GM12878 (cell line): ENCODE measurements around the gene VGLL4. TPM values are rescaled to one million over a fixed set of nuclear protein-coding genes. Genes with fewer than 3 reads are reported as not detected.

ENCODE experiments used
- ATAC-seq: fragments of 200-7000 bp; cut with Tn5 transposase; 3 replicates; pipeline ENCODE4 v1.9.1; 2020; ENCODE audit warnings: mild to moderate bottlenecking, moderate library complexity
- BruUV-seq: library from RNA; stranded (reverse); fragments of 400-500 nt; replicated peaks from 2 replicates; lab custom pipeline; 2021; lab: Mats Ljungman, UMichigan
- CTCF ChIA-PET: fragments of 300-600 bp; sonication (Branson Sonifier 250); formaldehyde crosslinking; extraction: SDS; loops from one replicate; lab custom pipeline; 2021; ENCODE audit warnings: inconsistent platforms; lab: Yijun Ruan, JAX
- POLR2A ChIA-PET: fragments of 350-600 bp; formaldehyde crosslinking; extraction: SDS; loops from one replicate; lab custom pipeline; 2021; ENCODE audit warnings: inconsistent platforms; lab: Charles Lee
- RAD21 ChIA-PET: fragments of 300-600 bp; sonication (Branson Sonifier 250); formaldehyde crosslinking; loops from one replicate; lab custom pipeline; 2023; ENCODE audit warnings: antibody characterized with exemption; ENCODE audit not compliant: unreplicated experiment; lab: Charles Lee
- SMC1A ChIA-PET: fragments of 300-600 bp; sonication (Branson Sonifier 250); formaldehyde crosslinking; loops from one replicate; lab custom pipeline; 2023; ENCODE audit not compliant: unreplicated experiment, uncharacterized antibody; lab: Charles Lee
- DNase-seq: peaks from one replicate; pipeline ENCODE4 v3.0.0-alpha.2; 2011; ENCODE audit warnings: low read depth, low spot score
- FAIRE-seq: peaks from 3 replicates; lab custom pipeline; 2011; peaks lifted over from hg19 to GRCh38; lab: Jason Lieb, UNC
- H2AFZ ChIP-seq: 2 replicates; pipeline ENCODE4 v1.6.0; 2011; ENCODE audit warnings: low read depth, low read length, control low read depth; ENCODE audit not compliant: control insufficient read depth
- H3K27ac ChIP-seq: 2 replicates; pipeline ENCODE4 v1.5.1; 2011; ENCODE audit warnings: control low read depth; ENCODE audit not compliant: control insufficient read depth, insufficient read depth
- H3K27me3 ChIP-seq, 2 experiments: replicated peaks in 1 of 2; 2 replicates each; pipeline versions ENCODE4 v1.6.0 to v1.6.1; 2011; ENCODE audit warnings: low read length in 1 of 2; ENCODE audit not compliant: control insufficient read depth in 2 of 2, insufficient read depth in 2 of 2
- H3K36me3 ChIP-seq, 2 experiments: 2 replicates each; pipeline ENCODE4 v1.5.1; 2011; ENCODE audit warnings: low read length in 1 of 2; ENCODE audit not compliant: control insufficient read depth in 2 of 2, insufficient read depth in 2 of 2
- H3K4me1 ChIP-seq: 2 replicates; pipeline ENCODE4 v1.6.1; 2011; ENCODE audit warnings: mild to moderate bottlenecking, low read length, moderate library complexity, mixed read lengths; ENCODE audit not compliant: control insufficient read depth, insufficient read depth
- H3K4me2 ChIP-seq: 2 replicates; pipeline ENCODE4 v1.6.0; 2011; ENCODE audit warnings: control low read depth; ENCODE audit not compliant: control insufficient read depth, insufficient read depth
- H3K4me3 ChIP-seq: fragments of 200-600 bp; sonication (generic); 2 replicates; pipeline ENCODE4 v1.5.1; 2016
- H3K79me2 ChIP-seq: 2 replicates; pipeline ENCODE4 v1.6.0; 2011; ENCODE audit warnings: low read length; ENCODE audit not compliant: control insufficient read depth, insufficient read depth
- H3K9ac ChIP-seq: 2 replicates; pipeline ENCODE4 v1.8.0; 2011; ENCODE audit warnings: low read length, control low read depth, mixed read lengths; ENCODE audit not compliant: control insufficient read depth, insufficient read depth
- H3K9me3 ChIP-seq: replicated peaks from 3 replicates; pipeline ENCODE4 v1.5.1; 2011; ENCODE audit warnings: mild to moderate bottlenecking, low read length; ENCODE audit not compliant: control insufficient read depth, insufficient read depth
- H4K20me1 ChIP-seq: 2 replicates; pipeline ENCODE4 v1.6.0; 2011; ENCODE audit not compliant: control insufficient read depth, insufficient read depth
- ASH2L ChIP-seq: fragments of 300-600, 200-600 bp; sonication (generic); IDR thresholded peaks from 2 replicates; pipeline ENCODE4 v1.6.1; 2017; ENCODE audit warnings: low read depth, mild to moderate bottlenecking, borderline replicate concordance
- FOS ChIP-seq: IDR thresholded peaks from 3 replicates; pipeline ENCODE4 v1.6.1; 2011; ENCODE audit warnings: borderline replicate concordance; ENCODE audit not compliant: insufficient read length; ENCODE audit errors: extremely low read depth
- IKZF2 ChIP-seq, 2 experiments: fragments of 450-650 bp; IDR thresholded peaks; 2 replicates each; pipeline ENCODE4 v1.6.1; 2017; ENCODE audit warnings: mild to moderate bottlenecking in 2 of 2, moderate library complexity in 2 of 2
- MXI1 ChIP-seq: fragments of 150-350 bp; IDR thresholded peaks from 2 replicates; pipeline ENCODE4 v1.6.1; 2011; ENCODE audit warnings: low read depth, mild to moderate bottlenecking, inconsistent platforms, low read length, improper control_type of control experiment
- NR2C1 ChIP-seq: fragments of 450-650 bp; IDR thresholded peaks from 2 replicates; pipeline ENCODE4 v1.6.1; 2017; ENCODE audit warnings: antibody characterized with exemption, mild to moderate bottlenecking, moderate library complexity
- PAX8 ChIP-seq: fragments of 450-650 bp; IDR thresholded peaks from 2 replicates; pipeline ENCODE4 v1.6.1; 2017; ENCODE audit warnings: mild to moderate bottlenecking, moderate library complexity
- PKNOX1 ChIP-seq: fragments of 450-650 bp; IDR thresholded peaks from 2 replicates; pipeline ENCODE4 v1.6.1; 2016; ENCODE audit warnings: mild to moderate bottlenecking
- POLR2AphosphoS5 ChIP-seq: IDR thresholded peaks from 2 replicates; pipeline ENCODE4 v1.6.1; 2011; ENCODE audit warnings: mild to moderate bottlenecking, low read length, inconsistent platforms
- RFX5 ChIP-seq: IDR thresholded peaks from 2 replicates; pipeline ENCODE4 v1.6.1; 2011; ENCODE audit warnings: low read depth, low read length, improper control_type of control experiment
- SREBF1 ChIP-seq: IDR thresholded peaks from 2 replicates; pipeline ENCODE4 v1.6.1; 2012; ENCODE audit warnings: mild to moderate bottlenecking, low read length
- STAT1 ChIP-seq: fragments of 450-650 bp; conservative IDR thresholded peaks from 2 replicates; pipeline ENCODE4 v1.6.1; 2014; ENCODE audit warnings: antibody characterized with exemption, mild to moderate bottlenecking
- TCF12 ChIP-seq: IDR thresholded peaks from 2 replicates; pipeline ENCODE4 v1.6.1; 2011; ENCODE audit warnings: low read depth, mild to moderate bottlenecking, low read length
- ZNF217 ChIP-seq: fragments of 450-650 bp; IDR thresholded peaks from 2 replicates; pipeline ENCODE4 v1.6.1; 2017; ENCODE audit warnings: antibody characterized with exemption, mild to moderate bottlenecking
- ZSCAN29 ChIP-seq: fragments of 450-650 bp; IDR thresholded peaks from 2 replicates; pipeline ENCODE4 v1.6.1; 2017; ENCODE audit warnings: mild to moderate bottlenecking, moderate library complexity
- WGBS: methylation state at CpG from one replicate; pipeline ENCODE4 v1.1.6; 2016; ENCODE audit warnings: low lambda C conversion rate; ENCODE audit not compliant: insufficient replicate concordance, insufficient coverage; ENCODE audit errors: missing lambda C conversion rate; 5-methylcytosine and 5-hydroxymethylcytosine counted together
- in situ Hi-C: fragments of 300-500 bp; cut with MboI; formaldehyde crosslinking; loops from 9 replicates; pipeline ENCODE4 v1.14.3; 2018; ENCODE audit warnings: mixed read lengths
- intact Hi-C: fragments of 100-400 bp; cut with micrococcal nuclease; formaldehyde crosslinking; loops from one replicate; pipeline ENCODE4 v1.14.2; 2022; ENCODE audit not compliant: unreplicated experiment
- polyA plus RNA-seq, 11 experiments: library from polyadenylated mRNA; depleted of rRNA in 4 of 11; unstranded in 6 of 11; stranded (reverse) in 5 of 11; fragments of >200 nt; fragmentation: Nextera tagmentation in 4 of 11; fragmentation: Illumina TruSeq in 1 of 11; extraction: Ambion mirVana in 4 of 11; extraction: Trizol in 1 of 11; gene quantifications; 1 replicate in 1 of 11; 2 replicates in 10 of 11; pipeline versions ENCODE4 v1.2.1 to v1.2.3, GENCODE V29; 2011 to 2016; ENCODE audit warnings: inconsistent platforms in 2 of 11, missing spikeins in 2 of 11, low read depth in 1 of 11
- total RNA-seq, 4 experiments: library from RNA; depleted of rRNA in 3 of 4; stranded (reverse); fragments of >200 nt in 3 of 4; fragmentation: Illumina TruSeq in 1 of 4; extraction: Trizol in 1 of 4; gene quantifications; 2 replicates each; pipeline versions ENCODE4 v1.2.1 to v1.2.3, GENCODE V29; 2013 to 2021
- TF ChIP-seq, protein P1 (sequence below): fragments of 450-650 bp; IDR thresholded peaks from 2 replicates; pipeline ENCODE4 v1.6.1; 2017; ENCODE audit warnings: low read depth, mild to moderate bottlenecking, moderate library complexity
- TF ChIP-seq, protein P2 (sequence below): fragments of 450-650 bp; IDR thresholded peaks from 2 replicates; pipeline ENCODE4 v1.6.1; 2018; ENCODE audit warnings: mild to moderate bottlenecking, low read depth, moderate library complexity; ENCODE audit not compliant: partially characterized antibody
- TF ChIP-seq, protein P3 (sequence below), 3 experiments: IDR thresholded peaks in 2 of 3; conservative IDR thresholded peaks in 1 of 3; 2 replicates each; pipeline ENCODE4 v1.5.1; 2011; ENCODE audit warnings: low read depth in 3 of 3, low read length in 3 of 3, mild to moderate bottlenecking in 3 of 3, control low read depth in 2 of 3, moderate library complexity in 2 of 3, inconsistent platforms in 1 of 3, mixed read lengths in 1 of 3; ENCODE audit not compliant: control insufficient read depth in 2 of 3, insufficient read depth in 1 of 3; ENCODE audit errors: extremely low read depth in 1 of 3

The VGLL4 gene
- total and polyA plus RNA-seq, 10 of the 15 experiments (the other 5 are each of a cell fraction or from before 2014, with no cell fraction given), result 0.44 to 38.1 (median 16.1) TPM

DNA sequence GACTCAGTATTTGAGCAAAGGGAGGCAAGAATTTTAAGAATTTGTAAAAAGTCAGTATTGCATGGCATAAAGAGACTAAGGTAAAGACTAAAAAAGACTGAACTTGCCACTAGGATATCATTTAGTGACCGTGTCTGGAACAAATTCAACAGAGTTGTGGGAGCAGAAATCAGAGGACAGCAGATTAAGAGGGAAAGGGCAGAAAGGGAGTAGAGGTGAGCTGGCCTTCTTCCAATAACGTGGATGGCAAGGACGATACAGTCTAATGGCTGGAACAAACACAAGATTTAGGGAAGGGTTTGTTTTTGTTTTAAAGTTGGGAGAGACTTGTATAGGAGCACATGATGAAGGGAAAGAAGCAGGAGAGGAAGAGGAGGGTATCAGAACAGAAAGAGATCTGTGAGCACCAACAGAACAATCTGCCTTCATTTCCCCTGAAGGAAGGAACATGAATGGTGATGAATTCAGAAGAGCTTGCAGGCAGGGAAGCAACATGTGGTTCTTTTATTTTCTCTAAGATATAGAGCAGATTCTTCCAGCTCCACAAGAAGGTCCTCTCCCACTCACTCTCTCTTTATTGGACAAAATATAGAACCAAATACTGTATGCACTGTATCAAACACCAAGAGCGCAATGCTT, 8.6 kb downstream of the VGLL4 start:
- Histone ChIP-seq H3K4me1 (no peaks in the 10 kb centered on the region; the same call in 1 of the 2 replicates), H3K36me3 (peaks cover 0 to 7% of the 10 kb centered on the region in 2 experiments; a peak in 1 of 4 replicates), H3K4me3 (no peak overlapping the region), H3K9ac (no peak overlapping the region), H3K27me3 (no peaks in the 10 kb centered on the region), H4K20me1 (peaks cover 12% of the 10 kb centered on the region; the same call in 1 of the 2 replicates), H2AFZ (no peak overlapping the region), H3K27ac (no peak overlapping the region), H3K79me2 (peaks cover 96% of the 10 kb centered on the region), H3K4me2 (no peak overlapping the region), H3K9me3 (no peaks in the 10 kb centered on the region; the same call in 2 of the 3 replicates)
- no peak for FAIRE-seq
- POLR2A ChIA-PET, result interaction anchor here (1.7 to 4.0 kb wide), 2 partner anchors 9 to 33 kb away, joined by 7 to 16 read pairs; no protein-coding TSS in a partner anchor
- ATAC-seq, result no peak
- in situ Hi-C loops, result no loop called here
- intact Hi-C loops, result no loop called here
- BruUV-seq, result no TSS peak
- WGBS, result 100% methylated on average over 4 of the region's 4 CpGs
- CTCF ChIA-PET, result no interaction called here
- RAD21 ChIA-PET, result interaction anchor here (1.7 to 2.0 kb wide), 2 partner anchors 9 to 256 kb away, joined by 5 to 7 read pairs; no protein-coding TSS in a partner anchor
- SMC1A ChIA-PET, result interaction anchor here (1.4 to 2.5 kb wide), 3 partner anchors 8 to 256 kb away, joined by 3 to 13 read pairs (median 4); no protein-coding TSS in a partner anchor
- DNase-seq, result no peak
- TF ChIP-seq PKNOX1, result no peak
- no peak for TF ChIP-seq POLR2AphosphoS5
- TF ChIP-seq ZSCAN29, result no peak
- no peak for TF ChIP-seq PAX8
- no peak for TF ChIP-seq TCF12
- no peak for TF ChIP-seq STAT1
- TF ChIP-seq SREBF1, result no peak
- TF ChIP-seq, protein P1, sequence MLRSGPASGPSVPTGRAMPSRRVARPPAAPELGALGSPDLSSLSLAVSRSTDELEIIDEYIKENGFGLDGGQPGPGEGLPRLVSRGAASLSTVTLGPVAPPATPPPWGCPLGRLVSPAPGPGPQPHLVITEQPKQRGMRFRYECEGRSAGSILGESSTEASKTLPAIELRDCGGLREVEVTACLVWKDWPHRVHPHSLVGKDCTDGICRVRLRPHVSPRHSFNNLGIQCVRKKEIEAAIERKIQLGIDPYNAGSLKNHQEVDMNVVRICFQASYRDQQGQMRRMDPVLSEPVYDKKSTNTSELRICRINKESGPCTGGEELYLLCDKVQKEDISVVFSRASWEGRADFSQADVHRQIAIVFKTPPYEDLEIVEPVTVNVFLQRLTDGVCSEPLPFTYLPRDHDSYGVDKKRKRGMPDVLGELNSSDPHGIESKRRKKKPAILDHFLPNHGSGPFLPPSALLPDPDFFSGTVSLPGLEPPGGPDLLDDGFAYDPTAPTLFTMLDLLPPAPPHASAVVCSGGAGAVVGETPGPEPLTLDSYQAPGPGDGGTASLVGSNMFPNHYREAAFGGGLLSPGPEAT, result no peak
- TF ChIP-seq, protein P2, sequence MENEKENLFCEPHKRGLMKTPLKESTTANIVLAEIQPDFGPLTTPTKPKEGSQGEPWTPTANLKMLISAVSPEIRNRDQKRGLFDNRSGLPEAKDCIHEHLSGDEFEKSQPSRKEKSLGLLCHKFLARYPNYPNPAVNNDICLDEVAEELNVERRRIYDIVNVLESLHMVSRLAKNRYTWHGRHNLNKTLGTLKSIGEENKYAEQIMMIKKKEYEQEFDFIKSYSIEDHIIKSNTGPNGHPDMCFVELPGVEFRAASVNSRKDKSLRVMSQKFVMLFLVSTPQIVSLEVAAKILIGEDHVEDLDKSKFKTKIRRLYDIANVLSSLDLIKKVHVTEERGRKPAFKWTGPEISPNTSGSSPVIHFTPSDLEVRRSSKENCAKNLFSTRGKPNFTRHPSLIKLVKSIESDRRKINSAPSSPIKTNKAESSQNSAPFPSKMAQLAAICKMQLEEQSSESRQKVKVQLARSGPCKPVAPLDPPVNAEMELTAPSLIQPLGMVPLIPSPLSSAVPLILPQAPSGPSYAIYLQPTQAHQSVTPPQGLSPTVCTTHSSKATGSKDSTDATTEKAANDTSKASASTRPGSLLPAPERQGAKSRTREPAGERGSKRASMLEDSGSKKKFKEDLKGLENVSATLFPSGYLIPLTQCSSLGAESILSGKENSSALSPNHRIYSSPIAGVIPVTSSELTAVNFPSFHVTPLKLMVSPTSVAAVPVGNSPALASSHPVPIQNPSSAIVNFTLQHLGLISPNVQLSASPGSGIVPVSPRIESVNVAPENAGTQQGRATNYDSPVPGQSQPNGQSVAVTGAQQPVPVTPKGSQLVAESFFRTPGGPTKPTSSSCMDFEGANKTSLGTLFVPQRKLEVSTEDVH, result no peak
- no peak for TF ChIP-seq ZNF217
- TF ChIP-seq, protein P3, sequence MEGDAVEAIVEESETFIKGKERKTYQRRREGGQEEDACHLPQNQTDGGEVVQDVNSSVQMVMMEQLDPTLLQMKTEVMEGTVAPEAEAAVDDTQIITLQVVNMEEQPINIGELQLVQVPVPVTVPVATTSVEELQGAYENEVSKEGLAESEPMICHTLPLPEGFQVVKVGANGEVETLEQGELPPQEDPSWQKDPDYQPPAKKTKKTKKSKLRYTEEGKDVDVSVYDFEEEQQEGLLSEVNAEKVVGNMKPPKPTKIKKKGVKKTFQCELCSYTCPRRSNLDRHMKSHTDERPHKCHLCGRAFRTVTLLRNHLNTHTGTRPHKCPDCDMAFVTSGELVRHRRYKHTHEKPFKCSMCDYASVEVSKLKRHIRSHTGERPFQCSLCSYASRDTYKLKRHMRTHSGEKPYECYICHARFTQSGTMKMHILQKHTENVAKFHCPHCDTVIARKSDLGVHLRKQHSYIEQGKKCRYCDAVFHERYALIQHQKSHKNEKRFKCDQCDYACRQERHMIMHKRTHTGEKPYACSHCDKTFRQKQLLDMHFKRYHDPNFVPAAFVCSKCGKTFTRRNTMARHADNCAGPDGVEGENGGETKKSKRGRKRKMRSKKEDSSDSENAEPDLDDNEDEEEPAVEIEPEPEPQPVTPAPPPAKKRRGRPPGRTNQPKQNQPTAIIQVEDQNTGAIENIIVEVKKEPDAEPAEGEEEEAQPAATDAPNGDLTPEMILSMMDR (IDR thresholded peaks at IDR 0.05 in 2 of 3, conservative IDR thresholded peaks at IDR 0.05 in 1 of 3; ENCODE audit: control insufficient read depth in 2 of 3, extremely low read depth in 1 of 3, insufficient read depth in 1 of 3, low read depth in 3 of 3, low read length in 3 of 3), result no peak
- no peak for TF ChIP-seq IKZF2 (IDR thresholded peaks at IDR 0.05)
- no peak for TF ChIP-seq MXI1
- TF ChIP-seq FOS, result no peak
- no peak for TF ChIP-seq NR2C1
- no peak for TF ChIP-seq RFX5
- no peak for TF ChIP-seq ASH2L
